Activated T-cell treated with anti-CD3 and anti-CD28 coated beads, Interleukin-2, amount 50 U/mL, for 72 hours (primary cell): ENCODE results near the gene GATM. TPM values are rescaled to one million over a fixed set of nuclear protein-coding genes. Genes with fewer than 3 reads are reported as not detected.

Source experiments
- ATAC-seq, 2 donors: fragments of 150-1000 bp; cut with Tn5 transposase; replicated peaks in 1 of 2; 2 replicates each; pipeline ENCODE4 v1.10.0; 2021; ENCODE audit warnings: moderate library complexity in 2 of 2, mild to moderate bottlenecking in 1 of 2
- DNase-seq, 2 donors: peaks; one replicate each; pipeline ENCODE4 v3.0.0; 2021 to 2022; ENCODE audit warnings: mixed read lengths in 1 of 2
- H3K27ac Mint-ChIP-seq: one replicate; pipeline ENCODE4 v1.8.0; 2022; ENCODE audit warnings: mild to moderate bottlenecking, moderate library complexity, mixed read lengths
- H3K27me3 Mint-ChIP-seq: one replicate; pipeline ENCODE4 v1.8.0; 2022; ENCODE audit warnings: low read depth, mixed read lengths
- H3K36me3 Mint-ChIP-seq, 2 donors: one replicate each; pipeline ENCODE4 v1.8.0; 2022; ENCODE audit warnings: mixed read lengths in 2 of 2, mild to moderate bottlenecking in 1 of 2; ENCODE audit not compliant: insufficient read depth in 2 of 2
- H3K4me1 Mint-ChIP-seq: one replicate; pipeline ENCODE4 v1.8.0; 2022; ENCODE audit warnings: low read depth, mixed read lengths
- H3K4me3 Mint-ChIP-seq, 2 donors: one replicate each; pipeline ENCODE4 v1.8.0; 2022; ENCODE audit warnings: mild to moderate bottlenecking in 2 of 2, mixed read lengths in 2 of 2, moderate library complexity in 2 of 2
- H3K9me3 Mint-ChIP-seq, 2 donors: one replicate each; pipeline ENCODE4 v1.8.0; 2022; ENCODE audit warnings: mixed read lengths in 2 of 2
- total RNA-seq, 2 donors: library from RNA; stranded (reverse); gene quantifications; one replicate each; pipeline ENCODE4 v1.2.3, GENCODE V29; 2022

GATM gene
- total RNA-seq, 2 donors from 2014 or later = 1.2 to 3.3 TPM

DNA sequence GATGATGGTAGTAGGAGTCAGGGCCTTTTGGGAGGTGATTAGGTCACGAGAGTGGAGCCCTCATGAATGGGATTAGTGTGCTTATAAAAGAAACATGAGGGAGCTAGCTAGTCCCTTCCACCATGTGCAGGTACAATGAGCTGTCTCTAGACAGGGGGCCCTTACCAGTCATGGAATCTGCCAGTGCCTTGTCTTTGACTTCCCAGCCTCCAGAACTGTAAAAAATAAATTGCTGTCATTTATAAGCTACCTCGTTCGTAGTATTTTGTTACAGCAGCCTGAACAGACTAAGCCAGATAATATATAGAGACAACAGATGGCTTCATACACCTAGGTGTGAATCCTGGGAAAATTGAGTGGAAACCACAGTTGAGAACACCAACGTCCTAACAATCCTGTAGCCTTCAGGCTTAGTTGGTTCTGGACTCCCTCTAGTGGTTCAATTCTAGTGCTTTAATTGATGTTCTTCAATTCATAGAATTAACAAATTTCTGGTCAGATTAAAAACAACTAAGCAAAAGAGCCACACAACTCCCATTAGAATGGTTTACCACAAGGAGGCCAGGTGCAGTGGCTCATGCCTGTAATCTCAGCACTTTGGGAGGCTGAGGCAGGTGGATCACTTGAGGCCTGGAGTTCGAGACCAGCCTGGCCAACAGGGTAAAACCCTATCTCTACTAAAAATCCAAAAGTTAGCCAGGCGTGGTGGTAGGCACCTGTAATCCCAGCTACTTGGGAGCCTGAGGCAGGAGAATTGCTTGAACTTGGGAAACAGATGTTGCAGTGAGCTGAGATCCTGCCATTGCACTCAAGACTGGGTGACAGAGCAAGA lies 21.3 kb upstream of the GATM start:
- H3K9me3 Mint-ChIP-seq = no peaks in the 10 kb centered on the region
- peaks cover 15% of the 10 kb centered on the region for H3K27me3 Mint-ChIP-seq
- ATAC-seq = no peak
- no peak overlapping the region for H3K4me3 Mint-ChIP-seq
- H3K4me1 Mint-ChIP-seq = peaks cover 18% of the 10 kb centered on the region
- no peak overlapping the region for H3K27ac Mint-ChIP-seq
- no peak for DNase-seq
- peaks cover 0 to 3% of the 10 kb centered on the region in 2 donors for H3K36me3 Mint-ChIP-seq

DNA sequence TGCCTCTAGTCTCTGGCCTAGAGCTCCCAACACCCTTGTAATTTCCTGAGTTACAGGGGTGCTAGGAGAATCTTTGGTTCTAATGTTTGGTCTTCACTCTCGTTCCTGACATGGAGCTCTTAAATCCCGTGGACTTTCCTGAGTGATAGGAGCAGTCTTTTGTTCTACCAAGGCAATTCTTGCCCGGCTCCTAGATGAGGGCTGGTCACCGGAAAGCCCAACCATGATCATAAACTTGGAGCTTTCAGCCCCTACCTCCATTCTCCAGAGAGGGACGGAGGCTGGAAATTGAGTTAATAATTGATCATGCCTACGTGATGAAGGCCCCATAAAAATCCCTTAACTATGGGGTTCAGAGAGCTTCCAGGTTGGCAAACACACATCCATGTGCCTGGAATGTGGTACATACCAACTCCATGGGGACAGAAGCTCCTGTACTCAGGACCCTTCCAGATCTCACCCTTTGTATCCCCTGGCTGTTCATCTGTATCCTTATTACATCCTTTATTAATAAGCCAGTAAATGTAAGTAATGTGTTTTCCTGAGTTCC lies 18.8 kb upstream of the GATM start:
- H3K27me3 Mint-ChIP-seq = peaks cover 21% of the 10 kb centered on the region
- DNase-seq = no peak
- H3K36me3 Mint-ChIP-seq = no peaks in the 10 kb centered on the region
- H3K27ac Mint-ChIP-seq = no peak overlapping the region
- no peaks in the 10 kb centered on the region for H3K9me3 Mint-ChIP-seq
- ATAC-seq = no peak
- no peak overlapping the region for H3K4me3 Mint-ChIP-seq
- peaks cover 17% of the 10 kb centered on the region for H3K4me1 Mint-ChIP-seq

DNA sequence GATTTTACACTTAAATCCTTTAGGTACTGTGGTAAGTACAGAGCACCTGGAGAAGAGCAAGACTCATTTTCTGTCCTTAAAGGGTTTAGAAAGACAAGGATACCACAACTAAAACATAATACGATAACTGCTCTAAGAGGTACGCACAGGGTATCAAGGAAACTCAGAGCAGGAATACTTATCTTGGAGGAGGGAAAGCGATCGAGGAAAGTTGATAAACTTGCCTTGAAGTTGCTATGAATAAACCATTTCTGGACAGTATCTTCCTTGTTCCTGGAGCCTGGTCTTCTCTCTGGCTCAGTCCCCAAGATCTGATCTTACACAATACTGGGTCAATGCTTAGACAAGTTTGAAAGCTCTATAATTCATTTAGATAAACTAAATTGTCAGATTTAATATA lies 17.6 kb upstream of the GATM start:
- DNase-seq (no peak), ATAC-seq (no peak)
- Mint-ChIP-seq H3K4me3 (no peak overlapping the region), H3K4me1 (peaks cover 16% of the 10 kb centered on the region), H3K9me3 (no peaks in the 10 kb centered on the region), H3K27ac (no peak overlapping the region), H3K27me3 (peaks cover 27% of the 10 kb centered on the region), H3K36me3 (no peaks in the 10 kb centered on the region)

DNA sequence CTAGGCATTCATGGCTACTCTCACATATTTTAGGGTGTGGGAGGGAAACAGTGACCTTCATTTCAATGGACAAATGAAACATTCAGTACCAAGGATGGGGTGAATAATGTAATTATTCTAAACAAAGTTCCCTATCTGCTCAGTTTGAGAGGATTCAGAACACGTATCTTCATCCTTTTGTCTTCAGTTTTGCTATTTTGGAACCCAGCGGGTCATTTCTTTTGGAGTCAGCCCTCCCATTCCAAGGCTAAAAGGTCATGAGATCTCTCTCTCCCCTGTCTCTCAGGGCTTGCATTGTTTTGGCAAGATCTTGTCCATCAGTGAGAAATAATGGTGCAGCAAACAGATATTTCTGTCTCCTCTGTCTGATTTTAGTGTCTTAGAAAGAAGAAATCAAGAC lies 16.3 kb upstream of the GATM start:
- peaks cover 27% of the 10 kb centered on the region for H3K27me3 Mint-ChIP-seq
- no peak for ATAC-seq
- peaks cover 12% of the 10 kb centered on the region for H3K4me1 Mint-ChIP-seq
- H3K9me3 Mint-ChIP-seq = no peaks in the 10 kb centered on the region
- no peaks in the 10 kb centered on the region for H3K36me3 Mint-ChIP-seq
- DNase-seq = no peak
- H3K4me3 Mint-ChIP-seq = no peak overlapping the region
- H3K27ac Mint-ChIP-seq = no peak overlapping the region

DNA sequence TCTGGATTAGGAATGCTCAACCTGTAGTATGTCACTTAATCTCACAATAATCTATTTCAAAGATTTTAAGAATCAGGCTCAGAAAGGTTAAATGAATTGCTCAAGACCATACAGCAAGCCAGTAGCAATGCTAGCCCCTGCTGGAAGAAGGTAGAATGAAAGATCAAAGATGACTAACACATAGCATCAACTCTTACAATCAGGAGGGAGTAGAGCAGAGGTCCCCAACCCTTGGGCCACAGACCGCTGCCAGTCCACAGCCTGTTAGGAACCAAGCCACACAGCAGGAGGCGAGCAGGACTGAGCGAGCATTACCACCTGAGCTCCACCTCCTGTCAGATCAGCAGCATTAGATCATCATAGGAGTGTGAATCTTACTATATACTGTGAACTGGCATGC lies 15.5 kb upstream of the GATM start:
- H3K4me1 Mint-ChIP-seq = peaks cover 12% of the 10 kb centered on the region
- no peak for DNase-seq
- H3K36me3 Mint-ChIP-seq = no peaks in the 10 kb centered on the region
- no peak overlapping the region for H3K27ac Mint-ChIP-seq
- no peaks in the 10 kb centered on the region for H3K9me3 Mint-ChIP-seq
- H3K4me3 Mint-ChIP-seq = no peak overlapping the region
- H3K27me3 Mint-ChIP-seq = peaks cover 27% of the 10 kb centered on the region
- ATAC-seq = peak; percentile 43 to 47

DNA sequence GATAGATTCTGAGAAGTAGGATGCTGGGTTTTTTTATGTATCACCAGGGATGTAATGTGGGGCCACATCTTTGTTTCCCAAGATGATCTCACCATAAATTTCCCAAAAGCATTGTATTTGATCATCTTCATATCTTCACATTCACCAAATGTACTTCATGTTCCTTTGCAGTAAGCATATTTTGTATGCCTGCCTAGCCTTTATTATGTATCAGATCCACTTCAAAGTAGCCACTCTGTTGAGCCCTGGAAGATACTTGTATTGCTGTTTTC lies 14.2 kb upstream of the GATM start:
- H3K9me3 Mint-ChIP-seq = no peaks in the 10 kb centered on the region
- H3K4me1 Mint-ChIP-seq = peaks cover 12% of the 10 kb centered on the region
- peaks cover 34% of the 10 kb centered on the region for H3K27me3 Mint-ChIP-seq
- DNase-seq = no peak
- no peak overlapping the region for H3K4me3 Mint-ChIP-seq
- ATAC-seq = no peak
- H3K36me3 Mint-ChIP-seq = no peaks in the 10 kb centered on the region
- H3K27ac Mint-ChIP-seq = no peak overlapping the region

DNA sequence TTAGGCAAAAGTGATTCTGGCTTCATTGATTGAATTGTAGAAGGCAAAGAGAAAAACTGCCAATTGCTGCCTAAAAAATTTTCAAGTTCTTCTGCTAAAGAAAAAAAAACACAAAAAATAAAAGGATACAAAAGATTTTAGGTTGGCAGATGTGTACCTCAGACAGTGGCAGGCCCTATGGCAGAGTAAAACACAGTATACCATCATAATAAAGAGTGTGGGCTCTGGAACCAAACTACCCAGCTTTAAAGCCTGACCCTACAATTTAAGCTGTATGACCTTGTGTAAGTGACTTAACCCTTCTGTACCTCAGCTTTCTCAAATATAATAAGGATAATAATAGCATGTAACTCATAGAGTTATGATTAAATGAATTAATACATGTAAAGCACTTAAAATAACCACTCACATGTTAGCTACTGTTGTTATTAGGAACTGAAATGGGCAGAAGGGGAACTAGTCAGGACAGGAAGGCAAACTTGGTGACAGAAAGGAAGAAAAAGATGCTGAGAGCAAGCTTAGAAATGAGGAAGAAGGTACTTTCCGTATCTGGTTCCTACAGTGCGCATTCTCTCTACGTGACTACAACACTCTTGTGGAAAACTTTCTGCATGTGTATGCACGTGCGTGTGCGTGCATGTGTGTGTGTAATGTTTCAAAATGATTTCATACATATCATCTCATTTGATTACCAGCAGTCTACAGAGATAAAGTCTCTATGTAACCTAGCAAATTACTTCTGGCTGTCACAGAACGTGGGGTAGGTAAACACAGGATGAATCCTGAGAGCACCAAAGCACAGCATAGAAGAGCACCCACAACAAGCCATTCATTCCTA lies 13.6 kb upstream of the GATM start:
- H3K4me1 Mint-ChIP-seq = peaks cover 12% of the 10 kb centered on the region
- H3K27ac Mint-ChIP-seq = no peak overlapping the region
- ATAC-seq = peak; percentile 52 to 73
- DNase-seq = no peak
- H3K4me3 Mint-ChIP-seq = peak overlapping the region in 1 of 2 donors; percentile 21
- H3K9me3 Mint-ChIP-seq = no peaks in the 10 kb centered on the region
- H3K36me3 Mint-ChIP-seq = no peaks in the 10 kb centered on the region
- peaks cover 39% of the 10 kb centered on the region for H3K27me3 Mint-ChIP-seq

DNA sequence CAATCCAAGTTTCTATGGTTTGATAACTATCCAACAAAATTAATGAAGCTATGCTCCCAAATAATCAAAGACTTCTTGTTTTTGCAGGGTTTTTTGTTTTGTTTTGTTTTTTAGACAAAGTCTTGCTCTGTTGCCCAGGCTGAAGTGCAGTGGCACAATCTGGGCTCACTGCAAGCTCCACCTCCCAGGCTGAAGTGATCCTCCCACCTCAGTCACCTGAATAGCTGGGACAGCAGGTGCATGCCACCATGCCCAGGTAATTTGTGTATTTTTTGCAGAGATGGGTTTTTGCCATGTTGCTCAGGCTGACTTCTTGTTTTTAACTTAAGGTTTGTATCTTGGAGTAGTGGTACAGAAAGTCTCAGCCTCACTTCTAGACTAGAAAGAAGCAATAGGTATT lies 11.0 kb upstream of the GATM start:
- no peaks in the 10 kb centered on the region for H3K9me3 Mint-ChIP-seq
- no peaks in the 10 kb centered on the region for H3K36me3 Mint-ChIP-seq
- peaks cover 29% of the 10 kb centered on the region for H3K27me3 Mint-ChIP-seq
- no peak for DNase-seq
- peaks cover 12% of the 10 kb centered on the region for H3K4me1 Mint-ChIP-seq
- H3K27ac Mint-ChIP-seq = no peak overlapping the region
- no peak overlapping the region for H3K4me3 Mint-ChIP-seq
- ATAC-seq = no peak

DNA sequence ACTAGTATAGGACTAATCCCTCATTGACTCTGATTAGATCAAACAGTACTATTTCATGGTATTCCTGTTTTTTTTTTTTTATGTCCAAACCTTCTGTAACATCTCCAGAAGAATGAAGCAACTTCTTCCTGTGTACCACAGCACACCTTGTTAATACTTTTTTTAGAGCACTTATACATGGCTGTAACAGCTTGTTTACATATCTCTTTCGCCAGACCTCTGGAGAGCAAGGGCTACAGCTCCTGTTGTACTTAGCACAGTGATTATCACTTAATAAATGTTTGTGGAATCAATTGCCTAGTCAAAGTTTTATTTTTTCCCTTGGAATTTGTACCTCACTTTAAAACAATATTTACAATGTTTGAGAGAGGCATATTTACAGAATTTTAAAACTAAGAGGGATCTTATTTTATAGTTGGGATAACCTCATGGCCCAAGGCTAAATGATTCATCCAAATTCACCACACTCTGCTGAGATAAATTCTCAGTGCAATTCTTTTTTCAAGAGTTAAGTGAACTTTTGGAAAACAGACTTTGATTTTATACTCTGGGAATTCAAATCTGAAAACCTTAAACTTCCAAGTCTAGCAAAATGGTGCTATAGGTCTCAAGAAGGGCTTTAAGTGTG lies 9.2 kb upstream of the GATM start:
- peaks cover 27% of the 10 kb centered on the region for H3K27me3 Mint-ChIP-seq
- peaks cover 11% of the 10 kb centered on the region for H3K4me1 Mint-ChIP-seq
- no peak overlapping the region for H3K27ac Mint-ChIP-seq
- no peak for DNase-seq
- H3K4me3 Mint-ChIP-seq = no peak overlapping the region
- H3K36me3 Mint-ChIP-seq = no peaks in the 10 kb centered on the region
- no peaks in the 10 kb centered on the region for H3K9me3 Mint-ChIP-seq
- no peak for ATAC-seq

DNA sequence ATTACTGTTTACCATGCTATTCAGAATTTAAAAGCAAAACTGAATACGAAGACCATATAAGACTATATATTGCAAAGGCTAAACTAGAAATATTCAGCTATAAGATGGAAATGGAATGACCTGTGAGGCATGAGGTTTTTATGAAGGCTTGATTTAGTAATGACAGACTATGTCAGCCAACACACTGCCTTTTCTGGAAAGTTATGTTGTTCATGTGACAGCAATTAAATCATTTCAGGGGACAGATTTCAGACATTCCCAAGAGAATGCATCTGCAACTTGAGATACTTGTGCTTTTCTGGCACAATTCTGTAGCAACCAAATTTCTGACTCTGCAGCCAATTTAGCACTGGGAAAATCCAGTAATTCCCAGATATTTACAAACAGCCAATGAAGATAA lies 8.6 kb upstream of the GATM start:
- no peak for DNase-seq
- no peak for ATAC-seq
- Mint-ChIP-seq H3K9me3 (no peaks in the 10 kb centered on the region), H3K4me3 (no peak overlapping the region), H3K27ac (no peak overlapping the region), H3K36me3 (no peaks in the 10 kb centered on the region), H3K4me1 (peaks cover 6% of the 10 kb centered on the region), H3K27me3 (peaks cover 27% of the 10 kb centered on the region)

DNA sequence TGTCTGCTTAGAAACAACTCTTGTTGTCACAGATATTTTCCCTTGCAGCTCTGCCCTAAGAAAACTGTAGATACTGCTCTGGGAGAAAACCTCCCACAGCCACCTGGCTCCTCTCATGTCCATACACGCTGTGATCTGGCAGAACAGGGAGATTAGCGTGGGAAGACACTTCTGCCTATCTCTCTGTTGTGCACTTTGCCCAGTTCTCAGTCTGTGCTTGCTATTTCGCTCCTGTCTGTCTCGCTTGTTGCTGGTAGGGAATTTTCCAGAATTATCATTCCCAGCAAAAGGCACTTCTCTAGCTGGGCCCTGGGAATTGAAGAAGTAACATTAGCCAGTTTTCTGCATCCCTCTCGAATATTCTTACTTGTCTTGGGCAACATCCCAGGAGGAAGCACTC lies 8.1 kb upstream of the GATM start:
- DNase-seq = no peak
- H3K27me3 Mint-ChIP-seq = peaks cover 25% of the 10 kb centered on the region
- H3K9me3 Mint-ChIP-seq = no peaks in the 10 kb centered on the region
- H3K4me1 Mint-ChIP-seq = peaks cover under 1% of the 10 kb centered on the region
- H3K36me3 Mint-ChIP-seq = no peaks in the 10 kb centered on the region
- H3K27ac Mint-ChIP-seq = no peak overlapping the region
- no peak for ATAC-seq
- H3K4me3 Mint-ChIP-seq = no peak overlapping the region

DNA sequence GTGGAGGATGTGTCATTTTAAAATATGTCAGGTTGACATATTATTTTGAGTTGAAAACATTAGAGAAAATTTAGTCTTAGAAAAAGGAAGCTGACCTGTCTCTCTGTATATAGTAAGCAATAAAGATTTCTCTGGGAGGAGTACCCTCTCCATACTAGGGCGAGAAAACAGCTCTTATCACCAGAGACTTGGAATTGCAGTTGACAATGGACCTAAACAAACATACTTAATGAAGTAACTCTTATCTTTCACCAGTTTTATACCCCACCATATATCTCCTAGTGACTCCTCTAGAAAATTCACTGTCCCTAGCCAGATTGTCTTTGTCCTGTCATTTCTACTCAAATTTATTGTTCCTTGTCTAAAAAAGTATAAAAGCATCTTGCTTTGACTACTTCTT lies 7.2 kb upstream of the GATM start:
- Mint-ChIP-seq H3K4me3 (no peak overlapping the region), H3K36me3 (no peaks in the 10 kb centered on the region), H3K27me3 (peaks cover 31% of the 10 kb centered on the region), H3K9me3 (no peaks in the 10 kb centered on the region), H3K4me1 (no peaks in the 10 kb centered on the region), H3K27ac (no peak overlapping the region)
- ATAC-seq (no peak), DNase-seq (no peak)

DNA sequence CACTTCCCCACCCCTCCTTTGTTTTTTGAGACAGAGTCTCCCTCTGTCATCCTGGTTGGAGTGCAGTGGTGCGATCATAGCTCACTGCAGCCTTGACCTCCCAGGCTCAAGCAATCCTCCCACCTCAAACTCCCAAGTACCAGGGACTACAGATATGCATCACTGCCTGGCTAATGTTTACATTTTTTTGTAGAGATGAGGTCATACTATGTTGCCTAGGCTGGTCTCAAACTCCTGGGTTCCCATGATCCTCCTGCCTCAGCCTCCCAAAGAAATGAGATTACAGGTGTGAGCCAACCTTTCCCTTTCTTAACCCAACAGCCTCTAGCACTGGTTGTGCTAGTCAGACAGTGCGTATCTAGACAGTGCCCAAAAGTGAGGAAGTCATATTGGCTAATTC lies 6.4 kb upstream of the GATM start:
- no peaks in the 10 kb centered on the region for H3K9me3 Mint-ChIP-seq
- ATAC-seq (no peak), DNase-seq (no peak)
- H3K27ac Mint-ChIP-seq = no peak overlapping the region
- H3K36me3 Mint-ChIP-seq = no peaks in the 10 kb centered on the region
- peaks cover 34% of the 10 kb centered on the region for H3K27me3 Mint-ChIP-seq
- no peaks in the 10 kb centered on the region for H3K4me1 Mint-ChIP-seq
- H3K4me3 Mint-ChIP-seq = no peak overlapping the region
